H1 (cell line): ENCODE data around the gene RAD23A. TPM values are rescaled to one million over a fixed set of nuclear protein-coding genes. Genes with fewer than 3 reads are reported as not detected.

Source experiments
- CTCF ChIA-PET: fragments of 300-600 bp; sonication (Branson Sonifier 250); formaldehyde crosslinking; loops from one replicate; lab custom pipeline; 2021; ENCODE audit not compliant: partially characterized antibody; lab: Charles Lee
- POLR2A ChIA-PET: fragments of 300-600 bp; sonication (Branson Sonifier 250); formaldehyde crosslinking; loops from one replicate; lab custom pipeline; 2021; ENCODE audit warnings: inconsistent platforms; ENCODE audit not compliant: partially characterized antibody; lab: Charles Lee
- DNase-seq, 2 experiments: peaks; one replicate each; pipeline versions ENCODE4 v3.0.0 to v3.0.0-alpha.2; 2010 to 2022; ENCODE audit warnings: low spot score in 2 of 2, low read depth in 1 of 2, mixed read lengths in 1 of 2
- FAIRE-seq: peaks from 2 replicates; lab custom pipeline; 2011; peaks lifted over from hg19 to GRCh38; lab: Jason Lieb, UNC
- H2AFZ ChIP-seq: 2 replicates; pipeline ENCODE4 v1.8.1; 2012; ENCODE audit warnings: low read length, inconsistent platforms
- H2AK5ac ChIP-seq: 2 replicates; pipeline ENCODE4 v1.6.1; 2013; ENCODE audit warnings: low read depth, low read length
- H2BK120ac ChIP-seq: replicated peaks from 2 replicates; pipeline ENCODE3; 2013; ENCODE audit warnings: low read depth, low read length, inconsistent platforms
- H2BK12ac ChIP-seq: 2 replicates; pipeline ENCODE4 v1.6.1; 2013; ENCODE audit warnings: low read depth, low read length
- H2BK15ac ChIP-seq: 2 replicates; pipeline ENCODE4 v1.6.1; 2013; ENCODE audit warnings: low read length
- H2BK20ac ChIP-seq: 2 replicates; pipeline ENCODE4 v1.6.1; 2013; ENCODE audit warnings: low read length
- H2BK5ac ChIP-seq: 2 replicates; pipeline ENCODE4 v1.6.1; 2013; ENCODE audit warnings: low read depth, low read length
- H3K14ac ChIP-seq: 2 replicates; pipeline ENCODE4 v1.6.1; 2013; ENCODE audit warnings: inconsistent platforms; ENCODE audit not compliant: insufficient read length
- H3K18ac ChIP-seq: 2 replicates; pipeline ENCODE4 v1.6.1; 2013; ENCODE audit warnings: low read length; ENCODE audit errors: extremely low read depth
- H3K23ac ChIP-seq: 2 replicates; pipeline ENCODE4 v1.6.1; 2013; ENCODE audit warnings: inconsistent platforms; ENCODE audit not compliant: insufficient read length
- H3K23me2 ChIP-seq: 2 replicates; pipeline ENCODE4 v1.6.1; 2013; ENCODE audit warnings: low read depth, low read length
- H3K27ac ChIP-seq: 2 replicates; pipeline ENCODE4 v1.6.1; 2011; ENCODE audit warnings: low read depth, low read length, inconsistent platforms
- H3K27me3 ChIP-seq, 4 experiments: replicated peaks in 1 of 4; 1 replicate in 1 of 4; 2 replicates in 3 of 4; pipeline versions ENCODE4 v1.6.1 to v1.8.1; 2011 to 2013; ENCODE audit warnings: low read length in 3 of 4, mild to moderate bottlenecking in 3 of 4, inconsistent platforms in 2 of 4, mixed read lengths in 2 of 4, moderate library complexity in 1 of 4; ENCODE audit not compliant: control insufficient read depth in 3 of 4, insufficient read depth in 3 of 4; ENCODE audit errors: extremely low read depth in 1 of 4
- H3K36me3 ChIP-seq, 4 experiments: 2 replicates each; pipeline versions ENCODE4 v1.6.1 to v1.8.1; 2011 to 2013; ENCODE audit warnings: mild to moderate bottlenecking in 4 of 4, low read length in 3 of 4, moderate library complexity in 2 of 4, control low read depth in 1 of 4, inconsistent platforms in 1 of 4; ENCODE audit not compliant: insufficient read depth in 4 of 4, control insufficient read depth in 2 of 4
- H3K4ac ChIP-seq: replicated peaks from 2 replicates; pipeline ENCODE3; 2013; ENCODE audit warnings: low read length, low read depth, mixed read lengths, inconsistent platforms; ENCODE audit not compliant: insufficient read length
- H3K4me1 ChIP-seq, 4 experiments: replicated peaks in 1 of 4; 1 replicate in 1 of 4; 2 replicates in 3 of 4; pipeline versions ENCODE4 v1.6.1 to v1.8.1; 2011 to 2013; ENCODE audit warnings: low read length in 3 of 4, inconsistent platforms in 2 of 4, mixed read lengths in 1 of 4; ENCODE audit not compliant: insufficient read depth in 4 of 4, control insufficient read depth in 3 of 4
- H3K4me2 ChIP-seq, 2 experiments: 2 replicates each; pipeline versions ENCODE4 v1.6.1 to v1.8.1; 2011 to 2013; ENCODE audit warnings: low read depth in 2 of 2, low read length in 2 of 2, control low read depth in 1 of 2, inconsistent platforms in 1 of 2, mild to moderate bottlenecking in 1 of 2; ENCODE audit not compliant: insufficient read depth in 1 of 2
- H3K4me3 ChIP-seq, 4 experiments: fragments of 200-600, 300-600 bp in 1 of 4; sonication (generic), shearing (Covaris generic), sonication (Bioruptor Twin) in 1 of 4; 2 replicates each; pipeline versions ENCODE4 v1.5.1 to v1.8.1; 2011 to 2016; ENCODE audit warnings: low read length in 4 of 4, low read depth in 3 of 4, control low read depth in 2 of 4, inconsistent platforms in 2 of 4, mild to moderate bottlenecking in 2 of 4, mixed read lengths in 1 of 4, moderate library complexity in 1 of 4; ENCODE audit not compliant: insufficient read depth in 2 of 4; ENCODE audit errors: extremely low read depth in 1 of 4
- H3K56ac ChIP-seq: replicated peaks from 2 replicates; pipeline ENCODE3; 2013; ENCODE audit warnings: low read depth, mild to moderate bottlenecking, mixed read lengths, low read length, inconsistent platforms; ENCODE audit not compliant: insufficient read length
- H3K79me1 ChIP-seq: 2 replicates; pipeline ENCODE4 v1.6.1; 2013; ENCODE audit warnings: low read depth, low read length, control low read depth
- H3K79me2 ChIP-seq, 2 experiments: 2 replicates each; pipeline versions ENCODE4 v1.6.1 to v1.8.1; 2012 to 2013; ENCODE audit warnings: low read length in 2 of 2, mild to moderate bottlenecking in 2 of 2, inconsistent platforms in 1 of 2; ENCODE audit not compliant: insufficient read depth in 2 of 2, control insufficient read depth in 1 of 2
- H3K9ac ChIP-seq, 4 experiments: replicated peaks in 1 of 4; 1 replicate in 1 of 4; 2 replicates in 3 of 4; pipeline versions ENCODE4 v1.6.1 to v1.8.1; 2011 to 2013; ENCODE audit warnings: low read depth in 3 of 4, low read length in 3 of 4, control low read depth in 2 of 4, mild to moderate bottlenecking in 2 of 4, moderate library complexity in 2 of 4, inconsistent platforms in 1 of 4; ENCODE audit errors: extremely low read depth in 1 of 4
- H3K9me3 ChIP-seq, 2 experiments: 2 replicates each; pipeline versions ENCODE4 v1.6.1 to v1.8.1; 2012 to 2013; ENCODE audit warnings: mild to moderate bottlenecking in 2 of 2, moderate library complexity in 2 of 2, control low read depth in 1 of 2, inconsistent platforms in 1 of 2, low read depth in 1 of 2, low read length in 1 of 2, mixed read lengths in 1 of 2; ENCODE audit not compliant: insufficient read depth in 2 of 2
- H4K20me1 ChIP-seq, 2 experiments: replicated peaks in 1 of 2; 2 replicates each; pipeline versions ENCODE3 to v1.8.1; 2011 to 2013; ENCODE audit warnings: inconsistent platforms in 2 of 2, low read length in 2 of 2, mild to moderate bottlenecking in 1 of 2; ENCODE audit not compliant: insufficient read depth in 2 of 2, control insufficient read depth in 1 of 2
- H4K5ac ChIP-seq: 2 replicates; pipeline ENCODE4 v1.6.1; 2013; ENCODE audit warnings: low read length, low read depth, mixed read lengths, inconsistent platforms; ENCODE audit not compliant: insufficient read length
- H4K8ac ChIP-seq: 2 replicates; pipeline ENCODE4 v1.8.0; 2013; ENCODE audit warnings: mild to moderate bottlenecking, moderate library complexity, low read length, inconsistent platforms; ENCODE audit not compliant: insufficient read depth; ENCODE audit errors: extremely low read depth
- H4K91ac ChIP-seq: replicated peaks from 2 replicates; pipeline ENCODE3; 2013; ENCODE audit warnings: low read length, mixed read lengths, inconsistent platforms; ENCODE audit not compliant: insufficient read length
- POLR2A ChIP-seq, 2 experiments: IDR thresholded peaks; 1 replicate in 1 of 2; 2 replicates in 1 of 2; pipeline ENCODE4 v1.6.1; 2011; ENCODE audit warnings: low read depth in 2 of 2, low read length in 2 of 2, mild to moderate bottlenecking in 2 of 2; ENCODE audit errors: control extremely low read depth in 1 of 2
- WGBS, 2 experiments: shearing (Covaris generic) in 1 of 2; methylation state at CpG; one replicate each; pipeline versions ENCODE4 v1.1.6 to v1.1.7; 2013 to 2015; ENCODE audit warnings: low lambda C conversion rate in 2 of 2, mixed read lengths in 2 of 2, inconsistent platforms in 1 of 2, low coverage in 1 of 2, missing lambda C conversion rate in 1 of 2; ENCODE audit not compliant: insufficient replicate concordance in 2 of 2, insufficient coverage in 1 of 2, insufficient read length in 1 of 2; ENCODE audit errors: extremely low coverage in 1 of 2, missing lambda C conversion rate in 1 of 2; 5-methylcytosine and 5-hydroxymethylcytosine counted together
- polyA plus RNA-seq, 7 experiments: library from polyadenylated mRNA; depleted of rRNA in 3 of 7; stranded (reverse) in 5 of 7; unstranded in 2 of 7; fragments of >200 nt in 5 of 7; fragments of 200-250 nt in 2 of 7; gene quantifications; 1 replicate in 5 of 7; 2 replicates in 1 of 7; 4 replicates in 1 of 7; pipeline versions ENCODE4 v1.2.1 to v1.2.3, GENCODE V29; 2011 to 2013; ENCODE audit warnings: missing spikeins in 2 of 7, mixed read lengths in 2 of 7
- total RNA-seq: library from RNA; stranded (reverse); fragmentation: NEBNext Ultra II Directional; extraction: Animal tissue kit (Norgen Biotek cat#: 25700); gene quantifications from 2 replicates; pipeline ENCODE4 v1.2.1, GENCODE V29; 2021

RAD23A gene
- total and polyA plus RNA-seq, 2 of the 8 experiments (the other 6 are each of a cell fraction or from before 2014, with no cell fraction given): 40.0 to 76.1 TPM

GRCh38 chr19:12967907-12968306 is 22.2 kb downstream of the RAD23A start:
- Histone ChIP-seq H3K23me2 (no peaks in the 10 kb centered on the region), H2BK120ac (no peak overlapping the region), H3K79me2 (no peaks in the 10 kb centered on the region), H3K27ac (no peak overlapping the region), H2AK5ac (no peak overlapping the region), H3K4me3 (no peak overlapping the region), H3K4me1 (peaks cover 0 to 6% (median 2%) of the 10 kb centered on the region in 4 experiments; a peak in 2 of 7 replicates), H3K56ac (no peak overlapping the region), H2BK12ac (no peak overlapping the region), H2BK15ac (no peak overlapping the region), H4K8ac (no peak overlapping the region), H4K5ac (no peak overlapping the region), H4K91ac (no peak overlapping the region), H3K27me3 (no peaks in the 10 kb centered on the region), H3K4me2 (no peak overlapping the region), H4K20me1 (no peaks in the 10 kb centered on the region), H3K14ac (no peak overlapping the region), H2BK20ac (no peak overlapping the region), H3K23ac (no peak overlapping the region), H2BK5ac (no peak overlapping the region), H3K4ac (no peak overlapping the region), H3K9ac (no peak overlapping the region), H3K18ac (no peak overlapping the region), H3K36me3 (no peaks in the 10 kb centered on the region), H2AFZ (no peak overlapping the region), H3K79me1 (no peaks in the 10 kb centered on the region), H3K9me3 (no peaks in the 10 kb centered on the region)
- 85% methylated on average over 5 of the region's 5 CpGs; no CpG with 5 or more reads in 1 of the 2 experiments for WGBS, 2 experiments
- FAIRE-seq (no peak), DNase-seq (no peak)
- no peak for TF ChIP-seq POLR2A (IDR thresholded peaks at IDR 0.05; ENCODE audit: control extremely low read depth in 1 of 2, low read depth in 2 of 2, low read length in 2 of 2)
- CTCF ChIA-PET: interaction anchor here (0.6 to 7.6 kb wide), 8 partner anchors 12 to 126 kb away, joined by 3 to 154 read pairs (median 4); partner anchors contain the start of gene GADD45GIP1
- POLR2A ChIA-PET: interaction anchor here (1.4 kb wide), 2 partner anchors 13 to 22 kb away, joined by 3 read pairs; no protein-coding TSS in a partner anchor
